HG02588 (cell line): ENCODE data around the gene MYO1D.
"Not testable (repeated sequence)": the region's sequence is repeated elsewhere in the genome, so short reads cannot be mapped to it uniquely, and the experiment has no call there.

ENCODE experiments used
- ATAC-seq: cut with Tn5 transposase; IDR thresholded peaks from one replicate; pipeline ENCODE4 v1.9.1; 2021; ENCODE audit warnings: mild to moderate bottlenecking, moderate library complexity; ENCODE audit not compliant: unreplicated experiment

Gene MYO1D

DNA sequence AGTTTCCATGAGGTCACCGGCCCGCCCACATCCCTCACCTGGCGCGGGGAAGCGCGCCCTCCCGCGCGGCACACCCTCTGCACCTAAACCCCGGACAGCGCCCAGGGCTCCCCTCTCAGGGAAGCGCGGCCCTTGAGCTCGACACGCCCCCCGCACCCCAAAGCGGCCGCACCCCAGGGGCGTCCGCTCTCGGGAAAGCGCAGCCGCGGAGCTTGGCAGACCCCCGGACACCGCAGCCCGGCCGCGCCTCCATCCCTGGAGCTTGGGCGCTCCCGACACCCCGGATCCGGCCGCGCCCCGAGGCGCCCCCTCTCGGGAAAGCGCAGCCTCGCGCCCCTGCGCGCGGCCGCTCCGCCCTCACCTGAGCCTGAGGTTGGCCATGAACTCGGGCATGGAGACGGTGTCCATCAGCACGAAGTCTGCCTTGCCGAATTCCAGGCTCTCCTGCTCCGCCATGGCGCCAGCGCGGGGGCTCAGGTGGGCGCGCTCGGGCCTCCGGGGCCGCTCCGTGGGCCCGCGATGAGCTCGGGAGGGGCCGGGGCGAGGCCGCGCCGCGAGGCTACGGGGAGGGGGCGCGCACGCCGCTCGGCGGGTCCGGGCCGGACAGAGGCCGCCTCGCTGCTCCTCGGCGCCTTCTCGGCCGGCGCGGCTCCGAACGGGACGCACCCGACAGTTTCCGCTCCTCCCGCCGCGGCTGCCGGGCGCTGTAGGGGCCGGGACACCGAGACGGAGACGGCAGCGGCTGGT is at the start of gene MYO1D:
Gene MYO1D, minus strand, starts transcription at position 708 of the 747 bp plus-strand sequence. Its CDS starts 252 bp downstream, at position 456.
- ATAC-seq, result peak; percentile 60

DNA sequence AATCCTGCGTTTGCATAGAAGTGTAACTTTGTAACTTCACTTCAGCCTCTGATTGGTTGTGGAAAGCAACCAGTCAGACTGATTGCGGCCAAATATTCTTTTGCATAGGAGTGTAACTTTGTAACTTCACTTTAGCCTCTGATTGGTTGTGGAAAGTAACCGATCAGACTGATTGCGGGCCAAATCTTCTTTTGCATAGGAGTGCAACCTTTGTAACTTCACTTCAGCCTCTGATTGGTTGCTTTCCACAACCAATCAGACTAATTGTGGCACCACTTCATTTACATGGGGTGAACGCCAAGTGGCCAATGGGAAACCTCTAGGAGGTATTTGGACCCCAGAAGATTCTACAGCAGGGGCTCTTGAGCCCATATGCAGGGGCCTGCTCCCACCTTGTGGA is 49.3 kb upstream of the MYO1D start:
- ATAC-seq, result no peak

DNA sequence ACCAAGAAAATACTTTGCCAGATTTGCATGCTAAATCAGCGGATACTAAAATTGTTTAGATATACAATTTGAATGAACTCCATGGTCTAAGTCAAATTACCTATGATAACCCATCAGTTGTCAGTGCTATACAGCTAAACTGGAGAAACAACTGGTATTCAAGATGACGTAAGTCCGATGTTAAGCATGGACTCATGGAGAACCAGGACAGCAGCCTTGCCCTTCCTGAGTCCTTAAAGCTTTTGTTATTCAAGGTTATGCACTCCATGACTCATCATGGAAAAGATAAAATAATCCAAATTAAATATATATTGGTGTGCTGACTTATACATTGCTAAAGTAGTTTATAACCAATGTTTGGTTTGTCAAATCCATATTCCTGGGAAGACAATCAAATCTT is 47.0 kb upstream of the MYO1D start:
- not testable (repeated sequence) for ATAC-seq

DNA sequence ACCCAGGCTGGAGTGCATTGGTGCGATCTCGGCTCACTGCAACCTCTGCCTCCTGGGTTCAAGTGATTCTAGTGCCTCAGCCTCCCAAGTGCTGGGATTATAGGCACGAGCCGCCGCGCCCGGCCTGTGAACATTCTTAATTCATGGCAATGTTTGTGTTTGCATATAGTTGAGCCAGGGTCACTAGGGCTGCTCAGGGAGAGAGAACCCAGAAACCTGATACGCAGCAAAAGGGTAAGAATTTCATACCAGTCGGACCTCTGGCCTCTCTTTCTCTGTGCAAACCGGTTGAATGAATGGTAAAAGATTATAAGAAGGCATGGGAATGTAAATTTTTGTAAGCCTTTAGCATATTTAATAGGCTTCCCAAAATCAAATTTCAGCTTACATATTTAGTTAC is 44.1 kb upstream of the MYO1D start:
- no peak for ATAC-seq

DNA sequence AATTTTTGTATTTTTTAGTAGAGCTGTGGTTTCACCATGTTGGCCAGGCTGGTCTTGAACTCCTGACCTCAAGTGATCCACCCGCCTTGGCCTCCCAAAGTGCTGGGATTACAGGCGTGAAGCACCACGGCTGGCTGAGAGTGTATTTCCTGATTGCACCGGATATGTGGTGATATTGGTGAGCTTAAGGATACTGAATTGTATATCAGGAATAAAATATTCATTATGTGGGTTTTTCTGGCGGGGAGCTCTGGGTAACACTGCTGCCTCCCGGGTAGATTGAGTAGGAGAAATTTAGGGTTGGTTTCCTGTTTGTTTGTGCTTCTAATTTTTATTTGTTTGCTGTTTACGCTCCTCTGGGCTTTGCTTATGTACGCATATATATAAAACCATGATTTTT is 43.4 kb upstream of the MYO1D start:
- no peak for ATAC-seq

DNA sequence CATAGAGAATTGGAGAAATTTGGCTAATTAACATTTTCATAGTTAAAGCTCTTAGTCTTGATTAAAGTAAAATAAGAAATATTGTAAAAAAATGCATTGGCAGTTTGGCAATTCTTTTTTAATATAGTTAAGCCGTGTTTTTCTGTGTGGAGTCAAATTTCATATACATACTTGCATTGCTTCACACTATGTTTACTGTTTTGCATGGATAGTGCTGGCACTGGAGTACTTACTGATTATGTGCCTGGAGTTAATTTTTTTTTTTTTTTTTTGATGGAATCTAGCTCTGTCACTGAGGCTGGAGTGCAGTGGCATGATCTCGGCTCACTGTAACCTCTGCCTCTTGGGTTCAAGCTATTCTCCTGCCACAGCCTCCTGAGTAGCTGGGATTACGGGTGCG is 43.0 kb upstream of the MYO1D start:
- ATAC-seq, result not testable (repeated sequence)

DNA sequence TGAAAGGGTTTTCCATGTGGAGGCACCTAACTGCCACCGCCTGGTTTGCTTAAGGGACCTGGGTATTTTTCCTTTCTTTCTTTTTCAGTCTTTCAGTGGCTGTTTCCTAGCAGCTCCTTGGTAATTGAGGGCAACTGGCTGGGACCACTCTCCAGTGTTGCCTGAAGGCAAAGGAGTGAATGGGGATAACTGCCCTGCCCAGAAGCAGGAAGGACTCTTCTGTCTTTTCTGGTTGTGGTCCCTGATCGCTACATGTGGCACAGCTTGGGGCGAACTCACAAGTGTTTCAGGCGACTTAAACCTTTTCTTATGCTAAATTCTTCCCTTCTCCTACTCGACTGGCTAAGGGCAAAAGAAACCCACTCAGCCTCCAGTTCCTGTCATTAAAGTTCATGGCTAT is 40.9 kb upstream of the MYO1D start:
- no peak for ATAC-seq

DNA sequence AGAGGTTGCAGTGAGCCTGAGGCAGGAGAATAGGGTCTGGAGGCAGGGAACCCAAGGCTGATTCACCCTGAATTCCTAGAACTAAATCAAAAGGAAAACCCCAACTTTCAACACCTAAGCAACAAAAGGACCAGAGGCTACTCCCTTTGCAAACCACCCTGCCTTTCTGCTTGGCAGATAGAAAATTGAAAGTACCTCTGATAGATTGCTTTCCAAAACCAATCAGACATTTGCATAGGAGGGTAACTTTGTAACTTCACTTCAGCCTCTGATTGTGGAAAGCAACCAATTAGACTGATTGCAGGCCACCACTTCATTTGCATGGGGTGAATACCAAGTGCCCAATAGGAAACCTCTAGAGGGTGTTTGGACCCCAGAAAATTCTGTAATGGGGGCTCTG is 40.2 kb upstream of the MYO1D start:
- ATAC-seq, result no peak

DNA sequence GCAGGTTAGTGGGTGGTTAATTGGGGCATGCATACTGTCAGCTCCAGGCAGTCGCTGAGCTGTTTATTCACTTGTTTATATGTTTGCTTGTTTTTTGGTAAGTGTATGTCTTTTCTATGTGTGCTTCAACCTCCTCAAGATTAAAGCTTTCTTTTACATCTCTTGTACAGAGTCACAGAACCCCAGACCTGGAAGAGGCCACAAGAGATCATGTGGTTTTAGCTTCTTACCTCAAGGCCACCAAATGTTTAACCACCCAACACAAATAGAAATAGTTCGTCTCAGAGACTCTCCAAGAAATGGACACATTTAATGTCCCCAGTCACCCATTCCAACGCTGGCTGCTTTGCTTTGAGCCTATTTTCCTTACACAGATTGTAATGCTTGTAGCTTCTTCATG is 39.2 kb upstream of the MYO1D start:
- ATAC-seq, result no peak

DNA sequence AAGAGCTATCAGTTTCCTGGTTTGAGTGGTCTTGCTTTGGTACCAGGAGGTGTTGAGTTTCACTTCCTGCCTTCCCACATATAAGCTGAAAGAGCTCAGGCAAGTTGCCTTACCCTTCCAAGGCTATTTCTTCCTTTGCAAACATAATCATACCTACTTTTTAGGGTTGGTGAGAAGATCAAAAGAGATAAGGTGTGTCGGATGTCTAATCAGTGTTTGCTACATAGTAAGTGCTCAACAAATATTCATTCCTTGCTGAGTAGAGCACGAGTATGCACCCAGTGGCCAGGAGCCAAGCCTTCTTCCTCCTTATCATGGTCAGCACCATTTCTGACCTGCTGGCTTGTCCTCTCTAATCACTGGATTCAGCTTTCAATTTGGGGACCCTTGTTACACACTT is 38.3 kb upstream of the MYO1D start:
- no peak for ATAC-seq

DNA sequence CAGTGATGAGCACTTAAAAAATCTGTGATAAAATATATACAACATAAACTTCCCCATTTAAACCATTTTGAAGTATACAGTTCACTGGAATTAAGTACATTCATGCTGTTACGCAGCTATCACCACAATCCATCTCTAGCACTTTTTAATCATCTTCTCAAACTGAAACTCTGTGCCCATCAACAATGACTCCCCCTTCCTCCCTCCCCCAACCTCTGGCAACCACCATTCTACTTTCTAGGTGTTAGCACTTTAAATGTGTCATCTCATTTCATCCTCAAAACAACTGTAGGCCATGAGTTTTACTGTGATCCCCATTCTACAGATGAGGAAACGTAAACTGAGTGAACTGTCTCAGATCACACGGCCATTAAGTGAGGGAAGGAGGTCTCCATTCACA is 37.3 kb upstream of the MYO1D start:
- ATAC-seq, result no peak

DNA sequence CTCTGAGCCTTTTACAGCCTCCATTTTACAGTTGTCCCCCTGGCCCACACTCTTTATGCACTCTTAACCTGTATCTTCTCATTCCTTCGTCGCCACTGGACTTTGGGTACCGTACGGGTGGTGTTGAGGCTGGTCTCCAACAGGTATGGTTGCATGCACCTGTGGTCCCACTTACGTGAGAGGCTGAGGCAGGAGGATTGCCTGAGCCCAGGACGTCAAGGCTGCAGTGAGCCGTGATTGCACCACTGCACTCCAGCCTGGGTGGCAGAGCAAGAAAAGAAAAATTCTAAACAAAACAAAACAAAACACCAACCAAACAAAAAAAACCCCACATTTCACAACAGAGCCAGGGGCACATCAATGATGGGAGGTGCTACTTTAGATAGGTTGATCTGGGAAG is 36.7 kb upstream of the MYO1D start:
- no peak for ATAC-seq

DNA sequence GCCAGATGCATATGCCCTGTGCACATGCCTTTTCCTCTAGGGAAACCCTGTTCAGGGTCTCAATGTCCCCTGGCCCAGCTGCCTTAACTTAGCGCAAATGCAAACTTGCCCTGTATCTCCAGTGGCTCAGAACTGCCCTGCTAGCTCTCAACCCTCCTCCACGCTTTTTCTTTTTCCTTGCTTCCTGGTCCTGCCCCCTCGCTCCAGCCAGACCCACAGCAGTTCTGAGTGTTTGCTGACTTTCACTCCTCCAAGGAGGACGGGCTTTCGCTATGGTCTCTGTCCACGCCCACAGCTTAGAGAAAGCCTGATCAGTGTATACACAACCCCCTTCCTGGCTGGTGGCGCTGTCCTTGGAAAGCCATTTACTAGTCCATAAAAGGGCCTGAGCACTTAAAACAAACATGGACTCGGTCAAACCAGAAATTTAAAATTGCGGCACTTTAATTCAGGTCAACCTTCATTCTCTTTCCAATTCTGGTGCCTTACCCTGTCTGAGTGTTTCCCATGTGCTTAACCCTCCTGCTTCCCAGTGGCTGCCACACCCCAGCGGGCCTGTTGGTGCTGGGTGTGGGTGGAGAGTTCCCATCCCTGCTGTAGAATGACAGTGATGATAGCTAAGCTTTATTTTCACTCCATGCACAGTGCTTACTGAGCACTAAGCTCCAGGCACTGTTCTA is 35.4 kb upstream of the MYO1D start:
- no peak for ATAC-seq

DNA sequence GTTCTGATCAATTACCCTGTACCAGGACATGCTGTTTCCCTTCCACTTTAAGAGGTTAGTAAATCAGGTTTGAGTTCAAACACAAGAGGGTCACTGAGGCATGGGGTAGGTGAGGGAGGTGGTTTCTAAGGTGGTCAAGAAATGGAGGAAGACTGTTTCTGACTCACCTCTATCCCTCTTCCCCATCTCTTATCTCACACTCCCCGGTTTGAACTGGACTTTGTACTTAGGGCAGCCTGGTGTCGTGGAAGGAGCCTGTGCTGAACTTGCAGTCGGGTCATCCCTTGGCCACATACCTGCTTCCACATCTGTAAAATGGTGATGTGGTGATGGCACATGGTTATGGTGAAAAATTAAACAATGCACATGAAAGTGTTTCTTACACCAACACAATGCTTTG is 33.8 kb upstream of the MYO1D start:
- ATAC-seq, result no peak

DNA sequence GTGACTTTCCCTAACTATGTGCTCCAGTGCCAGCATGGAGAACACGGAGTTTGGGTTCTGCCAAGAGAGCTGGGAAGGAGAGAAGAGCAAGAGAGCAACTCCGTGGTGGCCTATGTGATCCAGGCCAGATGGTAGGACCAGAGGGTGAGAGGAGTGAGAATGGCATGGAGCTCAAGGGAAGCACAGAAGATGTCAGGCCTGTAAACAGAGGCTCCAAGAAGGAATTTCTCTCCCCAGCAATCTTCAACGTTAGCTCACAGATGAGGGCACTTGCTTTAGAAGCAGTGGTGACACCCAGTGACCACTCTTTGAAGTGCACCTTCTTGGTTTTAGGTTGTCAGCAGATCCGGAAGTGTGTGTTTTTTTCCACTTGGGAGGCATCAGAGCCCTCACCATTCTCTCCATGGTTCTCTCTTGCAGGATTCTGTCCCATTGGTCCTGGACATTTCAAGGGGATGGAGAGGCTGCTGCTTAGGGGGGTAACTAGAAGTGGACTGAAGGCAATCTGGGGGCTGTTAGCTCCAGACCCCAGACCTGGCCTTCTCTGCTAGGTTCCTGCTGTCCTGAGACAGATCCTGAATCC is 33.0 kb upstream of the MYO1D start:
- ATAC-seq, result peak; percentile 59

DNA sequence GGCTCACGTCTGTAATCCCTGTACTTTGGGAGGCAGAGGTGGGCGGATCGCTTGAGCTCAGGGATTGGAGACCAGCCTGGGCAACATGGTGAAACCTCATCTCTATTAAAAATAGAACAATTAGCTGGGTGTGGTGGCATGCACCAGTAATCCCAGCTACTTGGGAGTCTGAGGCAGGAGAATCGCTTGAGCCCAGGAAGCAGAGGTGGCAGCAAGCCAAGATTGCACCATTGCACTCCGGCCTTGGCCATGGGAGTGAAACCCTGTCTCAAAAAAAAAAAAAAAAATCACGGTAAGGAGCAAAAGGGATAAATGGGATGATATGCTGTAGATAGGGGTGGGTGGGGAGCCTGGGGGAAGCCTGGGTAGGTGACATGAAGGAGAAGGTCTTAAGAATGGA is 30.7 kb upstream of the MYO1D start:
- no peak for ATAC-seq

DNA sequence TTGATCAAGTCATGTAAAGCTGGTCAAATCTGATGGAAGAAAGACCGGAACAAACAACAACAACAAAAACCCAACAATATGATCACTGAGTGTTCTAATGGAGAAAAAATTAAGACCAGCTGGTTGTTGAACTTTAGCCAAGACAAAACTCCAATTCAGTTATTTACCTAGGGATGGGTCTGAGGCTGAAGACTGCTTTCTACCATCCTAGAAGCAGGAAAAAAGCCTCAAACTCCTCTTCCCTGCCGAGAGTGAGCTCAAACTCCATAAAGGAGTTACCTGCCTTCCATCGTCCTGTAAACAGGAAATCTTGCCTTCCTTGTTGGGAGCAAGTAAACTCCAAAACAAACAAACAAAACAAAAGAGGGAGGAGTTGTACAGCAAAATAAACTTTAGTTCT is 28.0 kb upstream of the MYO1D start:
- no peak for ATAC-seq

DNA sequence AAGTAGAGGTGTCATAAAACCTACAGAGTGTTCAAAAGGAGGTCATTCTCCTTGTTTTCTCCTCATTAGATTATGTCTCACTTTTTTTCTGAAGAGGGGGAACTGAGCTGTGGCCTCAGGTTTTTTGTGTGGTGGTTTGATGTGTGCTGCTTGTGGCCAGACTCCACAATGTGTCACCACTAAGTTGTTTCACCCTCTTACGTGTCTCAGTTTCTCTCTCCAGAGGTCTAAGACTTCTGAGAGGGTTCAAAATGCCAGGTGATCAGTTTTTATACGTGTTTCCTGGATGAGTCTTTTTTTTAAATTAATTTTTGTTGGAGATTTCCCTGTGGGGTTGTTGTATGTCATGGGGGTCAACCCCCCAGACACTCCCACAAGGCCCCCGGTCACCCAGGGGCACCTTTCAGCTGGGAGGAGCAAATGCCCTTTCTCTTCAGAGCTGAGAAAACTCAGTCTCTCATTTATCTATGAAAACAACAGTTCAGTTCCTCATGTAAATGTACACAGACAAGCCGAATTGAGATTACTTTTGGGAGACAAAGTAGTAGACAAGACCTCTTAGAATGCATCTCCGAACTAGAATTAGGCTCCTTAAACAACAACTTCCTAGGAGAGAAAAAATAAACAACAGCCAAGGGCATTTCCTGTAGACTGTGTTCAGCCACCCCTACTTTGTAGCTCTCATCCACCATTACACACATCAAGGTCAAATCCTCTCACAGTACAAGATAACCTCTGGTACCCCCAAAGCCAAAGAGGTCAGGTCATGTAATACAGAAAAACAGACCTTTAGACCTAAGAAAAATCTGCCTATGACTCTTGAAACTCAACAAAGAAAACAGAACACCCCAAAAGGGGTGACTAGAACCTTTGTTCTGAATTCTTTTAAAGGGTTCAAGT is 27.1 kb upstream of the MYO1D start:
- ATAC-seq, result no peak

DNA sequence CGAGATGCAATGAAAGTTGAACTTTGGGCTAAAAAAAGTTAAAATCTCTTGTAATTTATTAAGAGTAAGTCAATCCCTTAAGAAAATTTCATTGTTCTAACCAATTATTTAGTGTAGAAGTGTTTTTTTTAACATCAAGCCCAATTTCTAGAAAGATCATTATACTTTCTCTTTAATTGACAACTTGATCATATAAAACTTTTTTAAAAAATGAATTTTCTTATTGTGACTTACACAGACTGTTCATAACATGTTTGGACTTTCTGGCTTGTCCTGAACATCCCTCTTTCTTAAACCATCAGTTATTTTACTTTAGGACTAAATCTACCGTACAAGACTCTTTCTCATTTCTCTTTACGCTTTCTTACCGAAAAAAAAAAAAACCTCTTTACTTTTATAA is 24.8 kb upstream of the MYO1D start:
- no peak for ATAC-seq

DNA sequence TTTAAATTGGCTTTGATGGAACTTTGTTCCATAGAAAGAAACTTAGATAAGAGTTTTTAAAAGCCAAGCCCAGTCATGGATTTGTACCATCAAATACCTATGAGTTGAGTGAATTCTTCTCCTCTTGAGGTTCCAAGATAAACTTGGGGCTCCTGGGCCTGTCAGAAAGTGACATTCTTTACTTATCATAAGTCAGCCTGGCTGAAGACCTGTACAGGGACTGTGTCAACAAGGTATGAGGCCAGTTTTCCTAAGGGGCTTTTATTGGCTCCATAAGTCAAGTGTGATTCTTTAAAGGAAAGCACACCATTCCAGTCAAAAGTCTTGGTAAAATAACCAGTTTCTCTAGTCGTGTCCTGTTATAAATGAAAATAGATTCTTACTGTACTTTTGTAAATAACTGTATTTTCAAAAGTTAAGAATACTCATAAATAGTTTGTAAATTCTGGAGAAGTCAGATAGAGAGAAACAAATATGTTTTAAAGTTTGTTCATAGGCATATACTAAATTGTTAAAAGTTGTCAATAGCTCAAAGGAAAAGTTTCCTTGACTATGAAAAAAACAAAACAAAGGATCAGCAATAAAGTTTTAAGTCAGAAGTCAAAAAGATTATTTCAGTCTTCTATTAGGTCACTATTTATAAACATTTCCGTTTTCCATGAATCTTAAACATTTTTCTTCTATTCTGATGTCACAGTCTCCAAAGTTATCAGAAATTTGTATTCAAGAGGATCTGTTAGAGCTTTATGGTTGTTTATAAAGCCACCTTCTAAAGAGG is 22.5 kb upstream of the MYO1D start:
- ATAC-seq, result no peak
